Stimulated activated CD8-positive, alpha-beta memory T cell treated with anti-CD3 and anti-CD28 coated beads, Interleukin-4, amount 100 ng/mL, for 1 hour (primary cell): ENCODE data around the gene TRIO.

ENCODE experiments used
- DNase-seq, 2 donors: peaks; one replicate each; pipeline ENCODE4 v3.0.0-alpha.2; 2020; ENCODE audit warnings: low read depth in 2 of 2, low spot score in 1 of 2

The TRIO gene

DNA sequence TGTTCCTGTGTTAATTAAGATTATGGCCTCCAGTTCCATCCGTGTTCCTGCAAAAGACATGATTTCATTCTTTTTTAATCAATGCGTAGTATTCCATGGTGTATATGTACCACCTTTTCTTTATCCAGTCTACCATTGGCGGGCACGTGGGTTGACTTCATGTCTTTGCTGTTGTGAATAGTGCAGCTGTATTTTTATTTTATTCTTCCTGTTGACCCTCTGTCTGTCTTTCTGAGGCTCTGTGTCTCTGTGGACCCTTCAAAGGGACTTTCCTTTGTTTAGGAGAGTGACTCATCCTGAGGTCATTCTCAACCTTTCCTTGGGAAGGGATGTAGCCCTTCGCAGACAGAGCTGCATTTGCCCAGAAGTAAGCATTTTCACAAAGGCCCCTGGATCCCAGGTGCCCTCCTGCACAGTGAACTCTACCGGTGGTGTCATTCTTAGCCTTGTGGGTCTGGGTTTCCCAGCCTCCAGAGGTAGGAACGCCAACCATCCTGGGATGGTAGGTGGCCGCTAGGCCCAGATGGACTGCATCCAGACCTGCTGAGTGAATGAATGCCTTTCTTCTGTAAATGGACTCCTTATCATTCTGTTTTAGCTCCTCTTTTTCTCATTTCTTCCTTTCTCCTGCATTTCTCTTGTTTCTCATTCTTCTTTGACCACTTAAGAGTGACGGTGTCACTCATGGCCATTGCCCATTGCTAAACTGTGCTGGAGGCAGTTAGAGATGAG is 22.4 kb downstream of the TRIO start:
- DNase-seq, result no peak

DNA sequence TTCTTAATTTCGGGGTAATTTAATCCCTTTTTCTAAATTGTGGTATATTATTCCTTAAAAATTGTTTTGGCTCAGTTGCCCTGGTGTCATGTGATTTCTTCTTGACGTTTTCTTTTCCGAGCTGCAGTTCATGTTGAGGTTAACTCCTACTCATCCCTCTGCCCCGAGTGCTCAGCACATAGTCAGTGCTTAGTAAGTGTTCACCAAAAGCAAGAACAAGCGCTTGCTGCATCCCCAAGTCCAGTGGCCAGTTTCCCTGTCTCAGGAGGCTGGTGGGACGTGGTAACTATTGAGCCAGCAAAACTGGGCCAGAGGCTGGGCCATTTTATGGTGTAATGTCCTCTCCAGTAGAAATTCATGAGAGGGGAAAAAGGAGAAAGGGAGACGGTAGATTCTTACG is 23.3 kb downstream of the TRIO start:
- no peak for DNase-seq

DNA sequence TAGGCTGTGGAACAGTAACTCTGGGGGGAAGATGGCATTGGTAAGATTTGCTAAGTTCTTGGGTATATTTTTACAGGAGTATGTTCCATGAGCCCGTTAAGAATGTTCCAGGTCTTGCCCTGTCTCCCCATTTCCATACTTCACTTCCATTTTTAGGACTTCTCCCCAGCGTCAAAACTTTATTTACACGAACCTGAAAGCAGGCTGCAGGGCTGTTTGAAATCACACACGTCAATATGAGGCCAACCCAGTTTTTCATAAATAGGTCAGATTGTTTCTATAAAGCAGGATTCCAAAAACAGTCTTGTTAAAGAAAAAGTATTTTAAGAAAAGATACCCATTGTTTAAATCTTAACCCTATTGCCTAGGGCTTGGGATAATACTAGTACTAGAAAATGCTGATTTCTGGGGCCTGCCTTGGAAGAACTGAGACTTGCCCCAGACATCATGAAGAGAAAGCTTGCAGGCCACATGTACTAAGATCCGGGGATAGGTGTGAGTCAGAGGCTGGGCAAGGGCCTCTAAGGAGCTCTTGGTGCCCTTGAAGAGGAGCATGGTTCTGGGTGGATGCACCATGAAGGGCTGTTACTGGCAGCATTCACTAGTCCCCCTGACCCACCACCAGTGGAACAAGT is 24.2 kb downstream of the TRIO start:
- no peak for DNase-seq

DNA sequence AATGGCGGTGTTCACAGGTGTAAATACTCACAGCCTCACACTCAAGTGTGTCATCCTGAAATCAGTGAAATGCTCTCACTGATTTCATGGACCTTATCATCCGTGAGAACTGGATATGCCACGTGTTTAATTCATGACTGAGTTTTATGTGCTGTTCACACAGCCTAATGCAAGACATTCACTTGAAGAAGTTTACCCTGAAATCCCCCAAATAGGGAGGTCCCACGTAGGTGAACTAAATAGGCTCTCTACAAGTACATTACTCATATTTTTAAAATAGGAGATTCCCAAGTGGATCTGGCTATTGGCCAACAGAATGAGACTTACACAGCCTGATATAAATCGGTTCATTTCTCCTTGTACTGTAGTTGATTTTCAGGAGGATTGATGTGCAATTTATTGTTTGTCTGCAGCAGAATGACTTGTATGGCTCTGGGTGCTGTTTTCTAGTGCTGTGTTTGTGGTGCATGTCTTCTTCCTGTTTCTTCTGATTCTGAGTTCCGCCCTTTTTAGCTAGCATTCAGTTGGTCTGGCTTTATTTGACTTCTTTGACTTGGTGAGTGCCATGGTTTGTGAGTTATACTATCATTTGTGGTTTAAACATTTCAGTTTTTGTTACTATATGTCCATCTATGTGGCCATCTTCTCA is 25.1 kb downstream of the TRIO start:
- no peak for DNase-seq

DNA sequence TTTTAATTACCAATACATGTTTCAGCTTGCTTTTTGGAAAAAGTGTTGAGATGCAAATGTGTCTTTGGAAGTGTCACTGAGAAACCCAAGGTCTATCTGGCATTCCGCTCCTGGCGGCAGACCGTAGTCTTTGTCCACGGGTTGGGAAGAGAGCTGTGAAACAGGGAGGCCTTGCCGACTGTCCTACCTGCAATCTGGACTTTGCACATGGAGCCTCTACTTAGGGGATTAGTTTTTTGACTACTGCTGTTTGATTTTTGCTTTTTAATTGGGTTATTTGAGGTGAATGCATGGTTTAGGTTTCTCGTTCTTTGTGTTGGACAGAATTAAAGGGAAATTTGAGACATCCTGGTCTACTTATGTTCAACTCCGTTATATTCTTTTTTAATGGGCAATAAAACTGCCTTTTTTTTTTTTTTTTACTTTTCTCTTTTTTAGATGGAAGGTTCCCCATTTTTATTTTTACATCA is 25.7 kb downstream of the TRIO start:
- DNase-seq, result no peak

DNA sequence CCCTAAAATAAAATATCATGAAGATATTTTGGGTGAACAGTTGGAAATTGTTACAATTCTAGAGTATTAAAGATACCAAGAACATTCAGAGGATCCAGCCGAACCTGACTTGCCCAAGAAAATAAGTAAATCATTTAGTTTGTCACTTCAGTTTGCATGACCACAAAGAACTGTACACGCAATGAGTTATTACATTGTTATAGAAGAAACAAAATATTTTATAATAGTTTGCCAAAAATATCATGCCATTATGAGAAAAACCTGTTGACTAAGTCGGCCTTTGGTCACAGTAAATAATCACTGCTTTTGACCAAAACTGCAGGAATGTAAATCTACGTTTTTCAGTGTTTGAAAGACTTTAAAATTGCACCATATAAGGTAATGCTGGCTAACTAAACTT is 27.9 kb downstream of the TRIO start:
- DNase-seq, result no peak

DNA sequence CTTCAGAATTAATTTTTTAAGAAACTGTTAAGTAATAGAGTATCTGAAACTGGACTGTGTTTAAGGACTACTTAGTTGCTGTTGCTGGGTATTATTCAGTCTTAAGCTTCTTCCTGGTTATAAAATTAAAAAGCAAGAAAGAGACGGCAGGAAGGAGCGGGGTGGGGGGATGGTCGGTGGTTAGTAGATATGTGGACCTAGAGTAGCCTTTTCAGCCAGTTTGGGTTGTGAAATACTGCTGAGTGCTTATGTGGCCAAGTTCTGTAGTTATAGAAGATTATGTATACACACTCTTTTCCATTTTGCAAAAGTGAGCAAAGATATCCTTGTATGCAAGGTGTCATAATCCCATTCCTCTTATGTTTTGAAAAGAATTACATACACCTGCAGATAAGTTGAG is 28.5 kb downstream of the TRIO start:
- DNase-seq, result no peak

DNA sequence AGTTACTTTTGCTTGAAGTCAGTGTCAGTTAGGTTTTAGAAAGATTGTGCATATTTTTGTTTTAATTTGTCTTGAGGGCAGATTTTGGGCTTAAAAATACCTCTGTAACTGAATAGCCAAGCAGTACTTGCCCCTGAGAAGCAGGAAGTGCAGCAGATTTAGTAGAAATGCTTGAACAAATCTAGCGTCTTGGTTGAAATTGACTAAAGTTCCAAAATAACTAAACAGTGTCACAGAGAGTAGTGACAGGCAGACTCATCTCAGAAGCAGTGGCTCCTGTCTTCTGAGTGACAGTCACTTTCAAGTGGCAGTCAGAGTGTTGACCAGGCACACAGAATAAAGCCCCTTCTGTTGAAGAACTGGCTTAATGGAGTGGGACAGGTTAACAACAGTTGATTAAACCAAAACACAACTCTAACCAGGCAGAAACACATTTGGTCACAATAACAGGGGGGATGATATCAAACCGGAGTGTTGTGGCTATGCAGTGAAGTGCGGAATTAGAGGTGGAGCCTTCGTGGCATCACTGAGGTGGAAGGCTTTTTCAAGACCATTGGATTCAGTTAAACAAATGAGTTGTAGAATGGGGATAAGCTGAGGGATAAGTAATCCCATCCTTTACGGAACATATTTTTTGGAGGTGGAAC is 29.1 kb downstream of the TRIO start:
- no peak for DNase-seq

DNA sequence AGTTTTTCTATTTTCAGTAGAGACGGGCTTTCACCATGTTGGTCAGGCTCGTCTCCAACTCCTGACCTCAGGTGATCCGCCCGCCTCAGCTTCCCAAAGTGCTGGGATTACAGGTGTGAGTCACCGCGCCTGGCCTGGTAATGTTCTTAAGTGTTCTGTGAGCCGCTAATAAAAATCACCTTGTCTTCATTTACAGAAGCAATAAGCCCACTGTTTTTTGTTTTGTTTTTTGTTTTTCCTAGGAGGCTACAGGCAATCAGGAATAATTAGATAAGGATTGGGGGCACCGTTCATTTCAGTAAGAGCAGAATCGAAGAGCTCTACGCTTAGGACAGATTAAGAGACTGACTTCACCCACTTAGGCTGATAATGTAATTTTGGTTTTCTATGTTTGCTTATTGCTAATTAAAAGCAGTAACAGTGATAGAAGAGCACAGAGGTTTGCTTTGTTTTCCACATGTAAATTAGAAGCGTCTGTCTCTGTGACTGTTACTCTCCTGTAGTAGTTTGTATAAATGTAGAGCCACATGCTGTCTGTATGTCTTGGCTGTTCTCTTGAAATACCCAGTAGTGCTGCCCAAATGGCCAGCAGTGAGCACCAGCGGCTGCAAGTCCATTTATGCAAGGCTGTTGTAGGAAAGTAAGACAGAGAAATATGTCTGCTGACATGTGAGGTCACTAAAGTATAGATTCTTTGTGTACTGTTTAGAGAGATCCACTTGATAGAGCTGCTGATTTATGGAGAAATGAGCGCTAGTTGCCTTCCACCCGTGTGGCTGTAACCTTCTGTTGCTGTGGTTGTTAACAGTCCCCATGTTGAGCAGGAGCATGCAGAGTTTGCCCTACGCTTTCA is 30.5 kb downstream of the TRIO start:
- no peak for DNase-seq

DNA sequence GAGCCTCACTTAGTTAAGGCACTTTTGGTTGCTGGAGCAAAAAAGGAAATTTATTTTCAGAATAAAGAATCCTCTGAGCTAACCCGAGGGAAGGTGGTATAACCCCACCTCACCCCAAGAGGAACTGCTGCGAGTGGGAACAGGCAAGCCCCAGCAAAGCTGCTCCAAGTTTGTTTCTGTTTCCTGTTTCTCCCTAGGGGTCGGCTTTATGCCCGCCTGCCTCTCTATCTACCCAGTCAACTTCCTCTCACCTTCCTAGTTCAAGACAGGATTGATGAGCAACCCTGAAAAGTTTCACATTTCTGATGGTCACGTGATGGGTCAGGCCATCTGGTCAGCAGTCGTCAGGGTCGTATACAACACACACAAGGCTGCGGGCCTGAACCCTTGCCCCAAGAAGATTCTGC is 31.1 kb downstream of the TRIO start:
- no peak for DNase-seq

DNA sequence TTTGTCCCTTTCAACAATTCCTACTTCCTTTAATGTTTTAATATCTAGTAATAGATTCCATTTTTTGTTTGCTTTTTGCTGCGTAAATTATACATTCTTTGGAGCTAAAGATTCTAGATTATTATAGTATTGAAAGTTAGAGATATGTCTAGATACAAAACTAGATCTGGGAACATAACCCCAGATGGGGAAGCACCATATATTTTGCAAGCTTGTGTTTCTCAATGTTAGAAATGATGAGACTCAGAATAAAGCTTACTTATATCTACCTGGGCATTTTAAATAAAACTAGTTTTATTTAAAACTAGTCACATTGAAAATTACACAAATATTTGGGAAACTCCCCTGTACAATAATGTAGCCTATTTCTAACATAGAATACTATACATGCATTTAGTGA is 32.2 kb downstream of the TRIO start:
- no peak for DNase-seq

DNA sequence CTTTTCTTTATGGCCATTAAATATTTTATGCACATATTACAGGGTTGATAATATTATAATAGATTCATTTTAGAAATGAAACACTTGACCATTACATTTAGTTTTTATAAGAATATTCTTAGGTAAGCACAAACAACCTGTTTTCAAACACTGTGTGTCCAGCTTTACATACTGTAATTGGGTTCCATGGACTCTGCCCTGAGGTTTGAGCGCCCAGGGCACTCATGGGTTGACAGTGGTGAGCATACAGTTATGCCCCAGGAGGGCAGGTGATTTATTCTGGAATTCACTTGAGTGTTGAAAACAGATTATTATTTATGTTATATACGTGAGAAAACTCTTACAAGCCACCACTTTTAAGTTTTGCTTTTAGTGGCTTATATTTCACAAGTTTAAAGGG is 33.7 kb downstream of the TRIO start:
- DNase-seq, result no peak

DNA sequence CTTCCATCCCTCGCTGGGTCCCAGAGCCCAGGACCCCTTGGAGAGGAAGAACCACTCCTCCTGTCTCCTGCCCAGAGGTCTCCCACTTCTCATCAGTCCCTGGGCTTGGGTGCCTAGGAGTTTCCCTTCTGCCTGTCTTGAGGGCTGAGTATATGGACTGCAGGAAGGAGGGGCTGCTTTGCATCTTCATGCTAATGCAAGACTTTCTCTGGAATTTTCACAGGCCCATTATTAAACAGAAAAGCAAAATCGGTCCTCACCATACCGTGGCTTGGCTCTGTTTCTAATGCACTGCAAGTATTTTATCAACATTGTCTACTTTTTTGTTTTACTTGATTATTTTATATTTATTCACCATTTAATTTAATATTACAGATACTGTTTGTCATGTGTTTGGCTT is 34.5 kb downstream of the TRIO start:
- no peak for DNase-seq

DNA sequence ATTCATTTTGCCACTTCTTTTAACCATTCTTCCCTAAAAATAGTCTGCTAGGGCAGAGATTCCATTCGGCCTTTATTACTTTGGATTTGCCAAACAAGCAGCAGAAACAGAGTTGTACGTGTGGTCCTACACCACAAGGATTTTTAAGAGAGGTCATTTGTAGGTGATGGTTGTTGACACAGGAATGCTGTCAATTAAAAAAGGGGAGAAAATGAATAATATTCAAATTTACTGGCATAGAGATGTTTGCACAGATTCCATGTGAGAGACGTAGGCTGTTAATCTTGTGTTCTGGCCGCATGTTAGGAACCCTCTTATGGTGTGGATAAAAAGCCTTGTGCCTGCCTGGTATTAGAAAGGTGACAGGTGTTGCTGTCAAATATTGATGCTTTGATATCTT is 34.9 kb downstream of the TRIO start:
- DNase-seq, result no peak

DNA sequence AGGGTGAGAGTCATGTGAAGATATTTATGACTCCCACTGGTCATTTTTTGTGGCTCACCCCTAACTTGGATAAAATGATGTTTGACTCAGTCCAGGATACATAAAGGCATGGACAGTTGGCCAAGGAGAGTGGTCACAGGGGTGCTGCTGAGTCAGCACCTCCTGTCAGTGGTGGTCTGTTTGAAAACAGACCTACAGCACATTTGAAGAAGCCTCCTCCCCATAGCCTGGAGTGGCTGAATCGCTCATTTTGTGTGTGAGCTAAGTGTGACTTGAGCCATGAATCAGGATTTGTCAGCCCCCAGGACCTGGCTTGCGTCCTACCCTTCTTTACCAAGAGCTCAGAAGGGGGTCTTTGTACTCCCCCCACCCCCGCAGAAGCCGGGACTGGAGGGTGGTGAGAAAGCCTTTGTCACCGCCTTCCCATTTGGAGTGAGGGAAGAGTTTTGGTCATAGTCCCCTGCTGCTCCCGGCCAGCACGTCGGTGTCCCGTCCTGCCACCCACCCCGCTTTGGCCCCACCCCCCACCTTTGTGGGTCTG is 35.6 kb downstream of the TRIO start:
- DNase-seq, result no peak

DNA sequence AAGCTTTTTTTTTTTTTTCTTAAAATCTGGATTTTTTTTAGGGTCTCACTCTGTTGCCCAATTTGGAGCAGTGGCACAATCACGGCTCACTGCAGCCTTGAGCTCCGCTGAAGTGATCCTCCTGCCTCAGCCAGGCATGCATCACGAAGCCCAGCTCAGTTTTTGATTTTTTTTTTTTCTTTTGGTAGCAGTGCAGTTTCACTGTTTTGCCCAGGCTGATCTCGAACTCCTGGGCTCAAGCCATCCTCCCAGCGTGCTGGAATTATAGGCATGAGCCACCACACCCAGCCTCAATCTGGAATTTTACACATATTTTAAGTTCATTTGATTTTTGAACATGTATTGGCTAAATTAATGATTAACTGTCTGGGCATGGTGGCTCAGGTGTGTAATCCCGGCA is 36.3 kb downstream of the TRIO start:
- no peak for DNase-seq

DNA sequence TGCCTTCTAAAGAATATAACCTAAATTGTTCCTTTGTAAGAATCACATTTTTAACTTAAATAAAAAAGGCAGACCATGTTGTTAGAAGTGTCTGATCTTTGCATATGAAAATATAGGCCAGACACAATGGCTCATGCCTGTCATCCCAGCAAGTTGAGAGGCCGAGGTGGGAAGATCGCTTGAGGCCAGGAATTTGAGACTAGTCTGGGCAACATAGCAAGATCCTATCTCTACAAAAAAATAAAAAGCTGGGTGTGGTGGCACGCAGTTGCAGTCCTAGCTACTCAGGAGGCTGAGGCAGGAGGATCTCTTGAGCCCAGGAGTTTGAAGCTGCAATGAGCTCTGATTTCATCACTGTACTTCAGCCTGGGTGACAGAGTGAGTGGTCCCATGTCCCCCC is 37.3 kb downstream of the TRIO start:
- no peak for DNase-seq

DNA sequence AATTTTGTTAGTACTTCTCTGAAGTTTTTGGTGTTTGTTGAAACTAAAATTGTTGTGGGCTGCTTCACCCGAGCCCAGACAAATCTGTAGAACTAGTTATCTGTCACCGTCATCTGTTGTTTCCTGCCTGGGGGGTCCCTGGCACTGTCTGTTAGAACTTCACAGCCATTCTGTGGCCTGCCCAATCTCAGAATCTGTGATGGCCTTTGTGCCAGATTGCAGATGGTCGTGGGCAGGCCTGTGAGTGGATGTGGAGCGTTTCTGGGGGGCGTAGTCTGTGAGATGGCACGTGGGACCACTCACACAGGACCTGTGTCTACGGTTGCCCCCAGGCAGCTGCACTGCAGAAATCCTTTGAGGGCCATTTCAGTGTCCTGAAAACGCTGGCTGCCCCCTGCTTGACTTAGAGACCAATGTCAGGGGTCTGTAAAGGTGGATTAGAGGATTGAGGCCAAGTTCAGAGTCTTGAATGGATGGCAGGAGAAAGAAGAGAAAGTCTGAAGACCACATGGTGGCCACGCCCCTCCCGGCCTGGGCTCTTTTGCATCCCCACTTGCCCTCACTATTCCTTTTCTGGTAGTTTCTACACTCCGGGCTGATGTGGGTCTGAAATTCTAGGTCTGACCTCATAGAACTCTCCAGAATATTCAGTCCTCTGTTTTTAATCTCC is 38.3 kb downstream of the TRIO start:
- DNase-seq, result no peak

DNA sequence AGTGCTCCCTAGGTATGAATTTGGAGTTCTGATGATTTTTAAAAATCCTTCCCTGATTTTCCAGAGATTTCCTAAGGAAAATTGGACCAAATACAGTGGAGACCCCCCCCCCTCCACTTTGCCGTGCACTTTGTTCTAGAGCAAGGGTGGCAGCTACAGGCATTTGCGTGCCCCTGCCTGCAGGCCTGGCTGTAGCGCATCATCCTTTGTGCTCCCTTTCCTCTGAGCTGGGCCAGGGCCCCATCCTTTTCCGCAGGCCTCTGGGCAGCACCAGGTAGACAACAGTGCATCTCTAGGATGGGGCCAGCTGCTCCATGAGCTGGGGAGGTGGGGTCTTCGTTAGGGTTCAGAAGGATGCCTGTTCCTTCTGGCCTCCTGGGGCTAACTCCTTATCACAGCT is 39.6 kb downstream of the TRIO start:
- no peak for DNase-seq

DNA sequence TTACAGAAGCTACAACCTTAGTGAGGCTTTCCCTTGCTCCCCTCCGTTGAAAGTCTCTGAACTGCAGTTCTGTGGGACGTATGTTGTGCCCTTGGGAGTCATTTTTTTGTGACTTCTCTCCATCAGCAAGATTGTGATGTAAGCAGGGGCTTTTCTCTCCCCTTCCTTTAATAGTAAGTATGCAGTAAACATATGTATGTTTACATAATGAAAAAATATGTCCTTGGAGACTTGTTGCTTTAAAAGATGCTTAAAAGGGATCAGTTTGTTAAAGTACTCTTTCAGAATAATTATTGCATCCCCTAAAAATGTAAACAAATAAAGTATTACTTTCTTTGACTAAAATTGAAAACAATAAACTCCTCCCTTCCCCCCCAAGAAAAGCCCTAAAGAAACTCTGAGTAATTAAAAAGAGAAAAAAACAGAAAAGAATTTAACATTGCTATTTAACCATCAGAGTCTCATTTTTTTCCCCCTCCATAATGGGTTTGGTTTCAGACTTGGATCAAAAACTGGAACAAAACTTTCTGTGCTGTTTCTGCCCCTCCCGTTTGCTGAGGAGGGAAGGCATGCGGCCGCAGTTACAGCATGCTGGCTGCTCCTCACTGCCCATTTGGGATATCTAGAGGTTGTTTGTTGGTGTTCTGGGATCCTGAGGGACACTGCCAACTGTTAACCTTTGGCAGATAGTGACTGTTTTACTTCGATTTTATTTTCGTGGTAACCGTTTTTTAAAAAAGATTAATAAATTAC is 40.2 kb downstream of the TRIO start:
- no peak for DNase-seq
